WERI-Rb-1 (cell line): Measurements from ENCODE around the gene KLHL2.
"Not testable (repeated sequence)": the region's sequence is repeated elsewhere in the genome, so short reads cannot be mapped to it uniquely, and the experiment has no call there.

Source experiments
- DNase-seq: peaks from one replicate; pipeline ENCODE4 v3.0.0-alpha.2; 2020
- H3K27ac ChIP-seq: fragments of 250-450 bp; sonication (Bioruptor Pico); 2 replicates; pipeline ENCODE4 v1.5.1; 2020; ENCODE audit warnings: mild to moderate bottlenecking, moderate library complexity
- H3K27me3 ChIP-seq: fragments of 250-450 bp; sonication (Bioruptor Pico); 2 replicates; pipeline ENCODE4 v1.5.1; 2021; ENCODE audit warnings: mild to moderate bottlenecking, low read depth, moderate library complexity; ENCODE audit not compliant: insufficient read depth, severe bottlenecking
- H3K36me3 ChIP-seq: fragments of 250-450 bp; sonication (Bioruptor Pico); 2 replicates; pipeline ENCODE4 v1.5.1; 2020; ENCODE audit warnings: mild to moderate bottlenecking, moderate library complexity
- H3K4me3 ChIP-seq: 2 replicates; pipeline ENCODE4 v1.5.1; 2011; ENCODE audit warnings: low read depth, mild to moderate bottlenecking, control low read depth, low read length
- H3K9me3 ChIP-seq: fragments of 250-450 bp; sonication (Bioruptor Pico); 2 replicates; pipeline ENCODE4 v1.5.1; 2021; ENCODE audit warnings: mild to moderate bottlenecking, moderate library complexity; ENCODE audit not compliant: severe bottlenecking
- TF ChIP-seq, protein P1 (sequence below): IDR thresholded peaks from 2 replicates; pipeline ENCODE4 v1.5.1; 2011; ENCODE audit warnings: low read depth, mild to moderate bottlenecking, control low read depth, inconsistent platforms, low read length

Gene KLHL2

DNA sequence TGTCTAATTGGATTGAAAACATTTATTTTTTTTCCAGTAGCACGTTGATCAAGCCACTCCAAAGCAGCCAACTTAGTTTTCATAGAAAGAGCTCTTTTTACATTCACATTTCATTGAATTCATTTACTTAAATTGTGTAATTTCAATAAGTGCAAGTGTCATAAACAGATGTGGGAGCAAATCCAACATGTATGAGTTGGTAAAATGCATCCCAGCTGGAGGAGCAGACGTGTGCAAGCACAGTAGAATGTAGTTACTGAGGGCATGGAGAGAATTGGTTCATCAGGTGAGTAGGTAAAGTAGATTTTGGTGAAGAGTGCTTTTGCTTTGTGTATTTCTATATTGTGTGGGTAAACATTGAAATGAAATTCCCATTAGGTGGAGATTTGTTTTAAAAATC, 36.8 kb downstream of the KLHL2 start:
- H3K27ac ChIP-seq, DNase-seq, H3K9me3 ChIP-seq, H3K27me3 ChIP-seq, H3K4me3 ChIP-seq, H3K36me3 ChIP-seq: not testable (repeated sequence)

DNA sequence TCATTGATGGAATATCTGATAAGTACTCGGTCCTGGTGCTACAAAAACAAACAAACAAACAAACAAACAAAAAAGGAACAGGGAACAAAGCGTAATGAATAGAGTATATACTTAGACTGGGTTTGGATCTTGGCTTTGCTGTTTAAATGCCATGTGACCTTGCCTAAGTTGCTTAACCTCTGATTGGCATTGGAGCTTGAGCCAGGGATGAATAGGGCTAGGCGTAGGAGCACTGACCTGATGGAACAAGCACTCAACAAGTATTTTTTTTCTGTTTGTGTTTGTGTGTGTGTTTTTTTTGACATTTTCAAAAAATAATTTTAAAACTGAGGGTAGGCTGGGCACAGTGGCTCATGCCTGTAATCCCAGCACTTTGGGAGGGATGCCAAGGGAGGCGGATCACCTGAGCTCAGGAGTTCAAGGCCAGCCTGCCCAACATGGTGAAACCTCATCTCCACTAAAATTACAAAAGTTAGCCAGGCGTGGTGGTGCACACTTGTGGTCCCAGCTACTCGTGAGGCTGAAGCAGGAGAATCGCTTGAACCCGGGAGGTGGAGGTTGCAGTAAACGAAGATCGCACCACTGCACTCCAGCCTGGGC, 37.3 kb downstream of the KLHL2 start:
- not testable (repeated sequence) for DNase-seq, H3K36me3 ChIP-seq, H3K27ac ChIP-seq, H3K4me3 ChIP-seq, H3K27me3 ChIP-seq, H3K9me3 ChIP-seq

DNA sequence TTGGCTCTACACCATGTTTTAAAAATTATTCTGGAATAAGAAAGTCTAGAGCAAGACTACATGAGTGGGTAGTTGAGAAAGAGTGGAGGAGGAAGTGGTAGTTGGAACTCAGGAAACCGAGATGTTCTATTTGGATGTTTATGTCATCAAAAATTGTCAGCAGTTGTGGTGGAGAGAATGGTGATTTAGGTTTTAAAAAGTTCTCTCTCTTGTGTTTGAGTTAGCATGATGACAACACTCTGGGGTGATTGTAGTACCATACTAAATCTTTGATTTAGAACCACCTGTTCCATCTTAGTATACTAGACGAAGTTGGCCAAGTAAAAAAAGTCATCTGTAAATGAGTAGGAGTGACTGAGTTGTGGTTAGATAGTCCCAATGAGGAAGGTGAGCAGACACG, 40.7 kb downstream of the KLHL2 start:
- H3K27me3 ChIP-seq = no peaks in the 10 kb centered on the region
- TF ChIP-seq, protein P1, sequence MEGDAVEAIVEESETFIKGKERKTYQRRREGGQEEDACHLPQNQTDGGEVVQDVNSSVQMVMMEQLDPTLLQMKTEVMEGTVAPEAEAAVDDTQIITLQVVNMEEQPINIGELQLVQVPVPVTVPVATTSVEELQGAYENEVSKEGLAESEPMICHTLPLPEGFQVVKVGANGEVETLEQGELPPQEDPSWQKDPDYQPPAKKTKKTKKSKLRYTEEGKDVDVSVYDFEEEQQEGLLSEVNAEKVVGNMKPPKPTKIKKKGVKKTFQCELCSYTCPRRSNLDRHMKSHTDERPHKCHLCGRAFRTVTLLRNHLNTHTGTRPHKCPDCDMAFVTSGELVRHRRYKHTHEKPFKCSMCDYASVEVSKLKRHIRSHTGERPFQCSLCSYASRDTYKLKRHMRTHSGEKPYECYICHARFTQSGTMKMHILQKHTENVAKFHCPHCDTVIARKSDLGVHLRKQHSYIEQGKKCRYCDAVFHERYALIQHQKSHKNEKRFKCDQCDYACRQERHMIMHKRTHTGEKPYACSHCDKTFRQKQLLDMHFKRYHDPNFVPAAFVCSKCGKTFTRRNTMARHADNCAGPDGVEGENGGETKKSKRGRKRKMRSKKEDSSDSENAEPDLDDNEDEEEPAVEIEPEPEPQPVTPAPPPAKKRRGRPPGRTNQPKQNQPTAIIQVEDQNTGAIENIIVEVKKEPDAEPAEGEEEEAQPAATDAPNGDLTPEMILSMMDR = no peak
- no peaks in the 10 kb centered on the region for H3K9me3 ChIP-seq
- H3K36me3 ChIP-seq = no peaks in the 10 kb centered on the region
- no peak overlapping the region for H3K27ac ChIP-seq
- H3K4me3 ChIP-seq = no peak overlapping the region
- no peak for DNase-seq

DNA sequence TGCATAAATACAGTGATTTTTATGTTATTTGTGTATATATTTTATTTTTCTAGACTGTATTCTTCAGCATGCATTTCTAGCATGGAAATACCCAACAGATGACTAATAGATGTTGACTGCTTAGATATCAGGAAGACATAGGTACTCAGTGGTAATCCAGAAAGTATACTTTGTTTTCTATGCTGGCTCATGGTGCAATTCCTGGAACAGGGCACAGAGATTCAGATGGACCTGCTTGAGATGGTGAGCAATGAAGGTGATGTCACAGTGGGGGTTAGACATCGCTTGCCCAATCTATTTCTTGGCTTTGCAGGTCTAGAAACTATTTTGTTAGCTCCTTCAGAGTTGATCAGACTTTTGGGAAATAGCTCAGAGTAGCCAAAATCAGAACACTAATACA, 41.5 kb downstream of the KLHL2 start:
- not testable (repeated sequence) for H3K36me3 ChIP-seq, H3K27me3 ChIP-seq, H3K9me3 ChIP-seq, DNase-seq, H3K4me3 ChIP-seq, H3K27ac ChIP-seq

DNA sequence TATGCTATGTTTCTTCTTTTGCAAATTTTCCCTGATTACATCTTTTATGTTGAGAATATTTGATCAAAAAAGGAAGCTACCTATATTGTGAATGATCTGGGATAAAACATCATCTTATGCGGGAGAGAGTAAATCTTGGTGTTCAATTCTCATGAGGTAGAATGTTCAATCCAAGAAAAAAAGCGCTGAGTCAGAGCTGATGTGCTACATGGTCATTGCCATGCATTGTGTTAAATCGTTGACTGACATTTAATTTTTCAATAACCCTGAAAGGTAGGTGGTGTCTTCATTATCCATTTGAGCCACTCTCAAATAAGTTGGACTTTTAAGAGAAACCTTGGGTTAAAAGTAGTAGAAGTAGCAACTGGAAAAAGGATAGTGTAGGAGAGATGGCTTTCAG, 47.4 kb downstream of the KLHL2 start:
- not testable (repeated sequence) for H3K27ac ChIP-seq, H3K27me3 ChIP-seq, H3K9me3 ChIP-seq, DNase-seq, H3K4me3 ChIP-seq, H3K36me3 ChIP-seq

DNA sequence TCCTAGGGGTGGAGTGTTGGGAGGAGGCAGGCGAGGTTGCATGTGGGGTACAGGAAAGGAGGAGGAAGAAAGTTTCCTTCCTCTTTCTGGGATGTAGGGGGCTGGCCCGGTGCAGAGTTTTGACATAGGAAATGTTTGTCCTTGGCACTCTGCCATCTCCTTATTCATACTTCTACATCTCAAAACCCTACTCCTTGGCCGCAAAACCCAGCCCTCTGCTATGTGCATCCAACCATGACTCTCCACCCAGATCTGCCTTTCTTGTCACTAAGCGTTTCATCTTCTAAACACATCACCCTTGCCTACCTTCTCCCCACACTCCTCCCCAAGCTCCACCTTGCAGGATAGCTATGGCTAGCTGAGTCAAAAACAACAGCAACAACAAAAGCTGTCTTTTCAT, 48.1 kb downstream of the KLHL2 start:
- not testable (repeated sequence) for H3K4me3 ChIP-seq, H3K36me3 ChIP-seq, H3K27ac ChIP-seq, DNase-seq, H3K27me3 ChIP-seq, H3K9me3 ChIP-seq

DNA sequence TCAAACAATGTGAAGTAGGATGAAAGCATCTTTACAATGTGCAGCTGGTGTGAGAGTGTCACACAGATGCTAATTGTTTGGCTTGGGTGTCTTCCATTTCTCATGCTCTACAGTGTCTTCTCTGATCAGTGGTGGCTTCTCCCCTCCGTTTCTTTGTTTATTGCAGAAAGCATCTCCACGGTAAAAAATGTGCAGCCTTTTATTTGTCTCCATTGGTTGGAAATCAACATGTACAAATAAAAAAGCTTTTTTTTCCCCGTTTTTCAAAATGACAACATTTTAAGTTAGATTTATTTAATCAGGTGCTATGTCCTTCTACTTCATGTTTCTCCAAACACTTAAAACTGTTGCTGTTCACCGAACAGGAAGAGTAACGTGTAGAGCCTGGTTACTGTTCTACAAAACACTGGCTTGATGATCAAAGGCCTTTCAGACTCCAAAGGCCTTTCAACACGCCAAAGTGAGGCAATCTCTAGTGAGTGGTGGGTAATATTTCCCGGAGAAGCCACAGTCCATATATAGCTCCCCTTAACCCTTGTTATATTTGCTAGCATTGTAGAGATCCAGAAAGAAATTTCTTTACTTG, 48.8 kb downstream of the KLHL2 start:
- H3K4me3 ChIP-seq, DNase-seq, H3K27ac ChIP-seq, H3K27me3 ChIP-seq, H3K9me3 ChIP-seq, H3K36me3 ChIP-seq: not testable (repeated sequence)

DNA sequence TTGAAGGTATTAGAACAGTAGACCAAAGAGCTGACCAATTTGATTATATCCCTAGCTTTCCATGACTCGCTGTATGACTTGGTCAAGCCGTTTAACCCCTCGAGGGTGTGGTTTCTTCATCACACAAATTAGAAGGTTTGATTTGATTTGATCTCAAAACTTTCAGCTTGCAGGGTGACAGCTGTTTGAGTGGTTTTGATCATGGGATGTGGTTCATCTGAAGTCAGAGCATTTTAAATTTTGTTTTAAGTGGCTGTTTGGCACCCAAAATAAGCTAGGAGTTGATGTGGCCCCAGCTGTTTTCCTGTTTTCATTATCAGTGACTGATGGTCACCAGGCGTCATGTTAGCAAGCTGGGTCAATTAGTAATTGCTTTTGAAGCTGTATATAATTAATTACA, 52.4 kb downstream of the KLHL2 start:
- DNase-seq, H3K4me3 ChIP-seq, H3K36me3 ChIP-seq, H3K27ac ChIP-seq, H3K27me3 ChIP-seq, H3K9me3 ChIP-seq: not testable (repeated sequence)

DNA sequence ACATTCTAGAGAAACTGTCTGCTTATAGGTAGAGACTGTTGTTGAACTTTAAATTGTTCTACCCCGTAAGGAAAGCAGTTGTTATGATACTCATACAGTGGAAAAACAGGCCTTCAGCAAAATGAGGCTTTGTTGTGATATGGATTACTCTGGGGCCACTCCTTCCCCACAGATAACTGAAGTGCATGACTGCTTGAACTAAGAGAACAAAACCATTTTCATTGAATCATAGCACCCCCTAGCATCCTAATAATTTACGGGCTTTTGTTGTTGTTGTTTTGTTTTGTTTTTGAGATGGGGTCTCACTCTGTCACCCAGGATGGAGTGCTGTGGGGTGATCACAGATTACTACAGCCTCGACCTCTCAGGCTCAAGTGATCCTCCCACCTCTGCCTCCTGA, 54.9 kb downstream of the KLHL2 start:
- H3K9me3 ChIP-seq, H3K27ac ChIP-seq, H3K27me3 ChIP-seq, H3K4me3 ChIP-seq, DNase-seq, H3K36me3 ChIP-seq: not testable (repeated sequence)

DNA sequence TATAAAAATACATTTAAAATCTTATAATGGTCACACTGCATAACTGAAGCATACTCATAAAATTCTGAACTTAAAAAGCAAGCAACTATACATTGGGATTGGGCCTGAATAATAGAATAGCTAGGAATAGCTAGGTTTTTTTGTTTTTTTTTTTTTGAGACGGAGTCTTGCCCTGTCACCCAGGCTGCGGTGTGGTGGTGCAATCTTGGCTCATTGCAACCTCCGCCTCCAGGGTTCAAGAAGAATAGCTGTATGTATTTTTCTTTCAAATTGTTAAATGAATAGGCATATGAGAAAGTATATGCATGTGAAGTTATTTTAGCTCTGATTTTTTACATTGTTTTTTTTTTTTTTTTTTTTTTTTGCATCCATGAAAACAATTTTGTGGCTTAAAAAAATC, 56.1 kb downstream of the KLHL2 start:
- not testable (repeated sequence) for H3K36me3 ChIP-seq, H3K4me3 ChIP-seq, H3K9me3 ChIP-seq, H3K27me3 ChIP-seq, DNase-seq, H3K27ac ChIP-seq

DNA sequence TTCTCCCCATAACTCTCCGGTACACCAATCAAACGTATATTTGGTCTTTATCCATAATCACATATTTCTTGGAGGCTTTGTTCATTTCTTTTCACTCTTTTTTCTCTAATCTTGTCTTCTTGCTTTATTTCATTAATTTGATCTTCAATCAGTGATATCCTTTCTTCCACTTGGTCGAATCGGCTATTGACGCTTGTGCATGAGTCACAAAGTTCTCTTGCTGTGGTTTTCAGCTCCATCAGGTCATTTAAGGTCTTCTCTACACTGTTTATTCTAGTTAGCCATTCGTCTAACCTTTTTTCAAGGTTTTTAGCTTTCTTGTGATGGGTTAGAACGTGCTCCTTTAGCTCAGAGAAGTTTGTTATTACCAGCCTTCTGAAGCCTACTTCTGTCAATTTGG, 62.6 kb downstream of the KLHL2 start:
- H3K9me3 ChIP-seq, DNase-seq, H3K27me3 ChIP-seq, H3K27ac ChIP-seq, H3K36me3 ChIP-seq, H3K4me3 ChIP-seq: not testable (repeated sequence)

DNA sequence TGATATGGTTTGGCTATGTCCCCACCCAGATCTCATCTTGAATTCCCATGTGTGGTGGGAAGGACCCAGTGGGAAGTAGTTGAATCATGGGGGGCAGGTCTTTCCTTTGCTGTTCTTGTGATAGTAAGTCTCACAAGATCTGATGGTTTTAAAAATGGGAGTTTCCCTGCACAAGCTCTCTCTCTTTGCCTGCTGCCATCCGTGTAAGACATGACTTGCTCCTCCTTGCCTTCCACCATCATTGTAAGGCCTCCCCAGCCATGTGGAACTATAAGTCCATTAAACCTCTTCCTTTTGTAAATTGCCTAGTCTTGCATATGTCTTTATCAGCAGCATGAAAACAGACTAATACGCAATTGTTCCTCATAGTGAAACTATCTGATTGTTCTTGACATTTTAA, 66.1 kb downstream of the KLHL2 start:
- H3K27ac ChIP-seq, H3K4me3 ChIP-seq, DNase-seq, H3K36me3 ChIP-seq, H3K27me3 ChIP-seq, H3K9me3 ChIP-seq: not testable (repeated sequence)

DNA sequence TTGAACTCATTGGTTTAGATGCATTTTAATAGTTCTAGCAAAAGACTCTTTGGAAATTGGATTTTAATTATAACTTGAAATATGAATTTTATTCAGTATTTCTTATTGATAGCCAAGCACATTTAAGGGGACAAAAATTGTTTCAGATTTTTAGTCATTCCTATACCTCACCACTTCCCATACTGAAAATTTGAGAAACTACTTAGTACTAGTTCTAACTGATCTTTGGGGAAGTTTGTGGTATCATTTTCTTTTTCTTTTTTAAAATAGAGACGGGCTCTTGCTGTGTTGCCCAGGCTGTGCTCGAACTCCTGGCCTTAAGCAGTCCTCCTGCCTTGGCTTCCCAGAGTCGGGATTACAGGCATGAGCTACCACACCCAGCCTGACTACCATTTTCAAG, 68.0 kb downstream of the KLHL2 start:
- DNase-seq, H3K9me3 ChIP-seq, H3K27ac ChIP-seq, H3K4me3 ChIP-seq, H3K27me3 ChIP-seq, H3K36me3 ChIP-seq: not testable (repeated sequence)

DNA sequence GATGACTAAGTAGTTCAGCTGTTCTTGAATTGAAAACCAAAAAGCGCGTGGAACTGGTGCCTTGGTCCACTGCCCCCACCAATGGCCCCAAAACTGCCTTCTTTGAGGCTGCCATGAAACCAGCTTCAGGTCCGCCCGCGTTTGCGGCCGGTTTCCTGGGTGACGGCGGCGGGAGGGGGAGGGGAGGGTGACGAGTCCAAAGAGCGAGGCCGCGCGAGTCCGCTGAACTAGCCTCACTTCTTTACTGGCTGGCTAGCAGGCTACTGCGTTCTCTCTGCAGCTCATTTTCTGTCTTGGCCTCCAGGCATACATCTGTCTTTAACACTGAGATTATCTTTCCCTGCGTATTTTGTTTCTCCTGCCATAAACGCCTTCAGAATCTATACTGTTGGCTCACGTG, 72.2 kb downstream of the KLHL2 start:
- DNase-seq, H3K36me3 ChIP-seq, H3K4me3 ChIP-seq, H3K27ac ChIP-seq, H3K9me3 ChIP-seq, H3K27me3 ChIP-seq: not testable (repeated sequence)
